HL-60/S4 treated with phorbol 12-myristate 13-acetate at 8.2 ng/mL for 4 days and 3 days (cell line): ENCODE data around the gene RASA3.
"Not testable (repeated sequence)": the region's sequence is repeated elsewhere in the genome, so short reads cannot be mapped to it uniquely, and the experiment has no call there.

Experiments
- in situ Hi-C: fragments of 300-500 bp; cut with MboI; formaldehyde crosslinking; loops from 2 replicates; pipeline ENCODE4 v1.15.0; 2022; ENCODE audit warnings: low sequenced_read_pairs

Gene RASA3

GRCh38 chr13:114102521-114103288, 29.7 kb downstream of the RASA3 start:
- in situ Hi-C loops = no loop called here

GRCh38 chr13:114102131-114102520, 30.3 kb downstream of the RASA3 start:
- in situ Hi-C loops = no loop called here

- in situ Hi-C loops = no loop called here
Observed at GRCh38 chr13:114101358-114102130, 30.9 kb downstream of the RASA3 start.

DNA sequence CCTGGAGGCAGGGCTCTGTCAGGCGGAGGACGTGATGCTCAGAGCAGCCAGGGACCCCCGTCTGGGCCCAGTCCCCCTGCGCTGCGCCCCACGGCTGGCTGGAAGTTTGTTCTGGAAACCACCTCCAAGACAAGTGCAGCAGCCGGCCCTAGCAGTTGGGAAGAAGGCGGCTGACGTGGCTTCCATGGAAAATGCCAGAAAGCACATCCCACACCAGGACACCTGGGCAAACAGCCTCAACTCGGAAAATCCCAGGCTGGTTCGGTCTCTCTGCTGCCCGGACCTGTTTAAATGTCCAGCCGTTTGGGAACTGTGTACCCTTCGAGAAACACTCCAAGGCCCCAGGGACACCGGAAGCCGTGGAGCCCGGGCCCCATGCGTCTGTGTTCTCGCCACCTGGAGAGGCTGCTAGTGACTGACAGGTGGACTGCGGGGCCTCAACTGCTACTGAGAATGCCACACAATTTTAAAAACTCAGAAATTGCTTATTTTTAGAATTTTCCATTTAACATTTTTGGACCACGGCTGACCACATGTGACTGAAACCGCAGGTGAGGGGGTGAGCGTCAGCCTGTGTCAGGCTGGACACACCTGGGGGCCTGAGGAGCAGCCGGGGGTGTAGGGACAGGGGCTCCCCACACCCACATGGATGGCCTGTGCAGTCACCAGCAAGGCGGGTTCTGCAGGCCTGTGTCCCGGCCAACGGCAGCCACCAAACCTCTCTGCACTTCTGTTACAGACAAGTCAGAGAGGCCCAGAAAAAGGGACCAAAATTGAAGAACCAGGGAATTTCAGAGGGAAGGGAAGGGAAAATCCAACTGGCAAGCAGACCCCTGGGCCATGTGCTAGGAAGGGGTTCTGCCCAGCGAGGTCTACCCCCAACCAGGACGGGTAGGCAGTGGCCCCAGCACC, 31.7 kb downstream of the RASA3 start:
- in situ Hi-C loops = no loop called here

DNA sequence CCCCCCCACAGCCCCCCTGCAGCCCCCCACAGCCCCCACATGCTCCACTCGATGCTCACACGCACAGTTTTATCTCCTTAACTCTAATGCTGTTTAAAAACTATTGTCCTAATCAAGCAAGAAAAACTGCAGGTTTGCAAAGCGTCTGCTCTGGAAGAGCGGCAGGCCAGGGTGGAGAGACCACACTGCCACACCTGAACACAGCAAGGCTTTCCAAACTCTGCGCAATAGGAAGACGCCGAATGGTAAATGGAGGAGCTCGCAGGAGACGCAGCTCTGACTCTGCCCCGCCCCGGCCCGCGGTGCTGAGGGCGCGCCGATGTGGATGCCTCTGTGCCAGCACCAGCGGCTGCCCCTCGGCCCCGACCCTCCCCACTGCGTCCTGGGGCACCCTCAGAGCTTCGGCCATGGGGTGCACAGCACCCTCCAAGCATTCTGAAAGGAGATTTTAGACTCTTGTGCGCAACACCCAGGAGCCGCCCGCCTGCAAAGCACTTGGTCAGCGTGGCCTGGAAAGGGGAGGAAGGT, 32.4 kb downstream of the RASA3 start:
- in situ Hi-C loops = no loop called here

DNA sequence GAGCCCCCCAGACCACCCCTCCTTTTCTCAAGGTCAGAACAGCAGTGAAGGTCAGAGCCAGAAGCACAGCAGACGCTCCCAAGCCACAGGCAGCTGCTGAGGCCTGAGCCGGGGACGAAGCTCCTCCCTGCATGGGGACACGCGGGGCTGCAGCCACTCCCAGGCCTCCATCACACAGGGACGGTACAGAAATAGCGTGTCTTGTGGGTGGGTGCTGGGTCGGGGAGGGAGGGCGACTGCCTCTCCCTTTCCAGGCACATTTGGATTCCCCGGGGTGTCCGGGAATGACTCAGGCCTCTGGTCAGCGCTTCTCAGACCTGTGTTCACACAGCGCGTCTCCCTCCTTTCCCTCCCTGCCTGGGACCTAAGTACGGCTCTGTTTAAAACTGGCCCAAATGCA, 33.2 kb downstream of the RASA3 start:
- in situ Hi-C loops = no loop called here

- in situ Hi-C loops = not testable (repeated sequence)
Observed at GRCh38 chr13:114098689-114099056, 33.8 kb downstream of the RASA3 start.

- in situ Hi-C loops = no loop called here
Observed at GRCh38 chr13:114097893-114098688, 34.3 kb downstream of the RASA3 start.

DNA sequence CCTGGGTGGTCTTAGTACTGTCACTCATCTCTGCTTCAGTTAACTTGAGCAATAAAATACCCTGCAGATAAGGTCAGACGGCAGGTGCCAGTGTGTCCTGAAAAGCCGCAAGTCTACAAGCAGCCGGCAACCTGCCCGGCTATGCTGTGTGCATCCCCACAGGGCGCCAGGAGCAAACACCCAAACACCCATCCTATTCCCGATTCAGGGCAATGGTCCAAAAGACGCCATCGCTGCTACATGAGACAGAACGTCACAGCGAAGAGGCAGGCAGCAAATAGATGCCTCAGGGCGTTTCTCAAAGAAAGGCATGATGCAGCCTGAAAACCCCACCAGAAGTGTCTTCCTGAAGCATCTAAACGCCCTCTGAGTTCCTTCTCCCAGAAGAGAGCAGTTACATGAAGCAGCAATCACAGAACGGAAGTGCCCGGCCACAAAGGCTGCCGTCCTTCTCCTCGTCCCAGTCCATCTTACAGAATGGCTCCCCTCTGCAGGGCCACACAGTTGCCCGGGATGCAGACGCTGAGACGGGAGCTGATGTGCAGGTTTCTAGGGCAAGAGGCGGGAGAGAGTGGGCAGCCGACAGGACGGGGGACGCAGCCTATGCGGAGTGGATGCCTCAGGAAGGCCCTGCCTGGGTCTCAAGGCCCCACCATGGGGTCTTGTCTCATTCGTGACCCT, 35.1 kb downstream of the RASA3 start:
- in situ Hi-C loops = no loop called here

GRCh38 chr13:114096811-114097211, 35.6 kb downstream of the RASA3 start:
- in situ Hi-C loops = no loop called here

GRCh38 chr13:114096031-114096485, 36.4 kb downstream of the RASA3 start:
- in situ Hi-C loops = no loop called here

GRCh38 chr13:114095486-114095885, 36.9 kb downstream of the RASA3 start:
- in situ Hi-C loops = no loop called here

- in situ Hi-C loops = no loop called here
Observed at GRCh38 chr13:114093118-114093517, 39.3 kb downstream of the RASA3 start.

- in situ Hi-C loops = no loop called here
Observed at GRCh38 chr13:114092468-114092867, 40.0 kb downstream of the RASA3 start.

DNA sequence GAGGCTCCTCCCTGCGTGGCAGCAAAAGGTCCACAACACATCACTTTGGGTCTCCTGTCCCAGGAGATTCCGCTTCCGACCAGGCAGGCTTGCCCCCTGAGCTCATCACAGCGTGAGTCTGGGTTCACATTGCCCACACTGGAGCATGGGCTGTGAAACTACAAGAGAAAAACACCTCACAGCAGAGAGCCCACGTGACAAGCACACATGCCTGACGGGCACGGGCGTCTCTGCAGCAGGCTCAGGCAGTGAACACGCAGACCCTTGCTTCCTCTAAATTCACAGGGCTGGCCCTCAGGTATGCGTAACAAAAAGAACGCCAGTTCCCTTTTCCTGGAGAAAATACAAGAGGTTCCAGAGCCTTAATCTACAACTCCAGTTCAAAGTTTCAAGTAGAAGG, 41.9 kb downstream of the RASA3 start:
- in situ Hi-C loops = no loop called here

DNA sequence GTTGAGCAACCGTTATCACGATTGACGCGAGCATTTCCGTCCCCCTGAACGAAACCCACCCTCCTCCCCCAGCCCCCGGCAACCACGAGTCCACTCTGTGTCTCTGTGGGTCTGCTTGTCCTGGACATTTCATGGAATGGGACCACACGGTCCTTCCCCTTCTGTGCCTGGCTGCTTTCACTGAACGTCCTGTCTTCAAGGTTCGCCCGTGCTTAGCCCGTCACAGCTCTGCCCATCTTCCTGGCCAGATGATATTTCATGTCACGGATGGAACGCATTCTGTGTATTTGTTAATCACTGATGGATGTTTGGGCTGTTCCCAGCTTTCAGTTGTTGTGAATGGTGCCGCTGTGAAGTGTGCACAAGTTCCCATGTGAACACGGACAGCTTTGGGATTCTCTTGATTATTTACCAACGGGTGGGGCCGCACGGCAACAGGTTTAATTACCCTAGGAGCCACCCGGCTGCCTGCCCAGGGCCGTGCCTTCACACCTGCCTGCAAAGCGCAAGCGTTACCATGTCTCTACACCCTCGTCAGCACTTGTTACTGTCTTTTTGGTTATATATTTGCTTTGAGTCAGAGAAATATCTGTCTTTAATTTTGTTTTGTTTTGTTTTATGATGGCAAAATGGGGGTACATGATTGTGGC, 42.5 kb downstream of the RASA3 start:
- in situ Hi-C loops = no loop called here

GRCh38 chr13:114089341-114089740, 43.1 kb downstream of the RASA3 start:
- in situ Hi-C loops = no loop called here

- in situ Hi-C loops = no loop called here
Observed at GRCh38 chr13:114088863-114089262, 43.6 kb downstream of the RASA3 start.

DNA sequence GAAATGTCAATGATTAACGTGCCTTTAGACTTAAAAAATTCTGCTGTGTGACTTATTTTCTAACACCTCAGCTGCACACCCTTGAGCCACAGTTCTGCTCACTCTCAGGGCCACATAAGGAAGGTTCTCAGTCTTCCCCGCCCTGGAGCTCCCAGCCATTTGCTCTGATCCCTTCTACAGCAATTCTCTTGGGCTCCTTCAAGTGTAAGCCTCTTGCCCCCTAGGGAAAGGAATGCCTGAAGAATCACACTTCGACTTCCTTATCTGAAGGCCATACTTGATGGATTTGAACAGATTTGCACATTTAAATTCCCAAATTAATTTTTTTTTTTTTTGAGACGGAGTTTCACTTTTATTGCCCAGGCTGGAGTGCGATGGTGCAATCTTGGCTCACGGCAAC, 44.2 kb downstream of the RASA3 start:
- in situ Hi-C loops = no loop called here
